ENCODE data around the gene MUC5B. TPM values are rescaled to one million over a fixed set of nuclear protein-coding genes. Genes with fewer than 3 reads are reported as not detected.

MUC5B gene
- total and polyA plus RNA-seq, 2 donors (not counting 3 experiments of a cell fraction or from before 2014, with no cell fraction given), result not detected

DNA sequence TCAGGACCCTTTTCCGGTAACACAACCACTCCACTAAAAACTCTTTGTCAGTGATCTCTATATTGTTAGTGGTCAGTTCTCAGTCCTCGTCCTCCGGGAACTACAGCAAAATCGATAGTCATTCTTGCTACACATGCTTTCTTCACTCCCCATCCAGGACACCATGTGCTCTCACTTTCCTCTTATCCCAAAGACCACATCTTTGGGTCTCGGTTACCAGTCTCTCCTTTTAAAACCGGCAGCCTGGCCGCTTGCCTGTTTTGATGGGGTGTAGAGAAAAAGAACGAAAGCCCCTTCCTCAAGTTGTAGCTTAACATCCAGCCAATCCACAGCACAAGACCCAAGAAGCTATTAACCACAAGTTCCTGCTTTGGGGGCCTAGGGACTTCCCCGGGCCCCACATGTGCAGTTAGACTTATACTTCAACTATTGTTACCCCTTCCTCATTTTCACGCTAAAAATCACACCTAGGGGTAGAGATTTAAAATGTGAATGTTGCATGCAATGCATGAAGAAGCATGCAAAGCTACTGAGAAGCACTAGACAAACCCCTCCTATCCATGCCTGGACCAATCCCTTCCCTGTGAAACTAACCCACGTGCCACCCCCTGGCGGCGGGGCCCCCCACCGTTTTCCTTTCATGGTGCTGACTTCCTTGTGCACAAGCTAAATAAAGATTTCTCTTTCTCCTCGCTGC, 88.1 kb downstream of the MUC5B start:
- H3K79me2 ChIP-seq (ENCODE audit: control insufficient read depth, insufficient read depth, low read length), result peaks cover 32% of the 10 kb centered on the region
- H4K20me1 ChIP-seq (replicated peaks; ENCODE audit: control insufficient read depth, extremely low read depth, insufficient read depth, low read length), result no peaks in the 10 kb centered on the region
- ChIA-PET POLR2A (no interaction called here), CTCF (no interaction called here)
- H3K9me3 ChIP-seq (replicated peaks; ENCODE audit: control insufficient read depth, insufficient read depth, low read length), result no peaks in the 10 kb centered on the region
- H3K4me2 ChIP-seq (ENCODE audit: insufficient read depth, low read length), result peak overlapping the region; percentile 69
- FAIRE-seq (no peak), DNase-seq (ENCODE audit: low read depth, low spot score) (no peak)
- H3K9ac ChIP-seq (replicated peaks; ENCODE audit: extremely low read depth, insufficient read depth, low read length), result no peak overlapping the region
- H3K36me3 ChIP-seq (ENCODE audit: control insufficient read depth in 2 of 2, extremely low read depth in 1 of 2, insufficient read depth in 2 of 2, low read length in 2 of 2), result peaks cover 0 to 4% of the 10 kb centered on the region in 2 experiments
- no peak overlapping the region for H3K27ac ChIP-seq (ENCODE audit: insufficient read depth, low read depth, low read length)
- dilution Hi-C loops (cut with MboI; ENCODE audit: extremely low pct_ligation_motif_present, low sequenced_read_pairs), result no loop called here
- H3K4me1 ChIP-seq (ENCODE audit: control insufficient read depth, extremely low read depth, insufficient read depth, low read length), result peaks cover 6% of the 10 kb centered on the region
- no peaks in the 10 kb centered on the region for H3K9me1 ChIP-seq (replicated peaks; ENCODE audit: control insufficient read depth, extremely low read depth, insufficient read depth, low read length)
- intact Hi-C loops (cut with micrococcal nuclease), result no loop called here
- BruUV-seq (replicated peaks), result no TSS peak
- TF ChIP-seq CTCF (IDR thresholded peaks at IDR 0.05; ENCODE audit: extremely low read depth in 1 of 2, insufficient read depth in 1 of 2, low read depth in 1 of 2, low read length in 2 of 2), result no peak
- no peak for TF ChIP-seq MAX (IDR thresholded peaks at IDR 0.05; ENCODE audit: insufficient read depth, insufficient read length)
- no peak for TF ChIP-seq POLR2A (IDR thresholded peaks at IDR 0.05; ENCODE audit: low read depth, low read length)
- no peak for TF ChIP-seq POLR2AphosphoS5 (IDR thresholded peaks at IDR 0.05; ENCODE audit: insufficient read depth, low read depth, low read length)
- no peak for TF ChIP-seq FOS (IDR thresholded peaks at IDR 0.05; ENCODE audit: borderline replicate concordance, insufficient read depth, low read length)
- no peak for TF ChIP-seq JUN (IDR thresholded peaks at IDR 0.05; ENCODE audit: borderline replicate concordance, insufficient read depth, insufficient read length, low read depth)
- H3K4me3 ChIP-seq (replicated peaks in 1 of 3; ENCODE audit: insufficient read depth in 1 of 3, low read depth in 1 of 3, low read length in 3 of 3), result no peak overlapping the region
- peaks cover 2% of the 10 kb centered on the region in 2 experiments for H3K27me3 ChIP-seq (ENCODE audit: control insufficient read depth in 2 of 2, insufficient read depth in 2 of 2, low read length in 2 of 2)
- no peak overlapping the region for H2AFZ ChIP-seq (ENCODE audit: low read depth, low read length)

Small RNA genes lying within 50 kb of the gene (microRNA-seq; reads per million reads assigned to microRNA genes)
- gene MIR6744 (ENCODE audit: borderline number of aligned reads, borderline replicate concordance), result not detected

Small RNA genes lying within 50 kb of the gene (small RNA-seq; reads per million reads assigned to genes)
- not detected for gene MIR6744 (ENCODE audit: insufficient read depth, insufficient read length, low read depth, low replicate concordance)

Other genes with a start within 250 kb of the MUC5B start
- not detected in 2 replicates for gene MUC6, start 186.3 kb upstream of the MUC5B start, total RNA-seq
- not detected in 2 replicates for gene MUC6, start 186.3 kb upstream of the MUC5B start, polyA plus RNA-seq
- gene MUC2, start 148.2 kb upstream of the MUC5B start, total RNA-seq, result not detected in 2 replicates
- gene MUC2, start 148.2 kb upstream of the MUC5B start, polyA plus RNA-seq, result not detected in 2 replicates
- not detected in 2 replicates for gene MUC5AC, start 65.1 kb upstream of the MUC5B start, total RNA-seq
- gene MUC5AC, start 65.1 kb upstream of the MUC5B start, polyA plus RNA-seq, result not detected in 2 replicates
- 49.1 and 49.6 TPM in 2 replicates for gene TOLLIP, start 86.6 kb downstream of the MUC5B start, total RNA-seq
- 64.8 and 107 TPM in 2 replicates for gene TOLLIP, start 86.6 kb downstream of the MUC5B start, polyA plus RNA-seq
- 0.20 and 0.39 TPM in 2 replicates for gene BRSK2, start 166.9 kb downstream of the MUC5B start, total RNA-seq
- 0.08 and 0.54 TPM in 2 replicates for gene BRSK2, start 166.9 kb downstream of the MUC5B start, polyA plus RNA-seq

All from endothelial cell of umbilical vein (primary cell).